Epidermal melanocyte (primary cell): ENCODE data around the gene C2CD3.

Source experiments
- DNase-seq: peaks from one replicate; pipeline ENCODE4 v3.0.0; 2011; ENCODE audit warnings: low spot score; ENCODE audit not compliant: insufficient read length

Gene C2CD3

GRCh38 chr11:74022546-74022945 lies 148.3 kb downstream of the C2CD3 start:
- DNase-seq = no peak

GRCh38 chr11:74021998-74022397 lies 148.8 kb downstream of the C2CD3 start:
- DNase-seq = no peak

- DNase-seq = no peak
These were observed 150.3 kb downstream of the C2CD3 start for GRCh38 chr11:74020539-74020938.

- DNase-seq = no peak
These were observed 150.9 kb downstream of the C2CD3 start for GRCh38 chr11:74019860-74020259.

GRCh38 chr11:74019104-74019738 lies 151.6 kb downstream of the C2CD3 start:
- no peak for DNase-seq

GRCh38 chr11:74018331-74019005 lies 152.3 kb downstream of the C2CD3 start:
- DNase-seq = no peak

- no peak for DNase-seq
These were observed 153.2 kb downstream of the C2CD3 start for GRCh38 chr11:74017631-74018030.

- no peak for DNase-seq
These were observed 154.7 kb downstream of the C2CD3 start for GRCh38 chr11:74015919-74016684.

GRCh38 chr11:74014880-74015279 lies 155.9 kb downstream of the C2CD3 start:
- no peak for DNase-seq

GRCh38 chr11:74013141-74013540 lies 157.7 kb downstream of the C2CD3 start:
- no peak for DNase-seq

GRCh38 chr11:74012074-74012809 lies 158.6 kb downstream of the C2CD3 start:
- no peak for DNase-seq

- no peak for DNase-seq
These were observed 159.3 kb downstream of the C2CD3 start for GRCh38 chr11:74011360-74012073.

GRCh38 chr11:74010306-74011300 lies 160.2 kb downstream of the C2CD3 start:
- DNase-seq = no peak

- DNase-seq = no peak
These were observed 161.0 kb downstream of the C2CD3 start for GRCh38 chr11:74009675-74010305.

GRCh38 chr11:74009230-74009547 lies 161.6 kb downstream of the C2CD3 start:
- DNase-seq = no peak

- no peak for DNase-seq
These were observed 162.2 kb downstream of the C2CD3 start, which contains the start of gene UCP3 for GRCh38 chr11:74008373-74009229. Gene UCP3 (minus strand): TSS chr11:74009085. CDS start chr11:74007042, 2,043 bp downstream.

GRCh38 chr11:74007691-74008372 lies 163.0 kb downstream of the C2CD3 start:
- DNase-seq = no peak

- no peak for DNase-seq
These were observed 164.0 kb downstream of the C2CD3 start for GRCh38 chr11:74006743-74007304.
